Measurements from ENCODE around the gene SESN1.

- TF ChIP-seq CTCF (IDR thresholded peaks at IDR 0.05; ENCODE audit: low read length) (no peak), EZH2 (optimal IDR thresholded peaks at IDR 0.05; ENCODE audit: low read depth, low read length) (no peak)
Measured at GRCh38 chr6:108961077-108961476, 133.6 kb downstream of the SESN1 start.
